Peyer's patch (tissue), 4 donors: ENCODE results near the gene AIG1. TPM values are rescaled to one million over a fixed set of nuclear protein-coding genes. Genes with fewer than 3 reads are reported as not detected.

Experiments used
- DNase-seq, 3 donors: peaks; one replicate each; pipeline ENCODE4 v3.0.0-alpha.2; 2017 to 2019
- H3K27ac ChIP-seq, 4 donors: fragments of 200-600 bp; sonication (generic); one replicate each; pipeline ENCODE4 v1.5.1; 2016 to 2019
- H3K27me3 ChIP-seq, 2 donors: fragments of 200-600 bp; sonication (generic); one replicate each; pipeline ENCODE4 v1.5.1; 2019
- H3K36me3 ChIP-seq, 3 donors: fragments of 200-600 bp; sonication (generic); one replicate each; pipeline ENCODE4 v1.5.1; 2016 to 2019
- H3K4me1 ChIP-seq, 4 donors: fragments of 200-600 bp; sonication (generic); one replicate each; pipeline ENCODE4 v1.5.1; 2016 to 2019
- H3K4me3 ChIP-seq, 4 donors: fragments of 200-600 bp; sonication (generic); 1 replicate in 3 of 4; 2 replicates in 1 of 4; pipeline ENCODE4 v1.5.1; 2016 to 2019; ENCODE audit warnings: mild to moderate bottlenecking in 1 of 4
- H3K9me3 ChIP-seq, 4 donors: fragments of 200-600 bp; sonication (generic); one replicate each; pipeline ENCODE4 v1.5.1; 2016 to 2019; ENCODE audit warnings: mild to moderate bottlenecking in 1 of 4
- CTCF ChIP-seq, 6 experiments: fragments of 450-650 bp in 4 of 6; fragments of 200-600 bp in 2 of 6; sonication (generic) in 1 of 6; IDR thresholded peaks; one replicate each; pipeline ENCODE4 v1.5.1; 2017 to 2019; ENCODE audit warnings: antibody characterized with exemption in 6 of 6, mild to moderate bottlenecking in 3 of 6, moderate library complexity in 1 of 6
- POLR2A ChIP-seq, 2 donors: fragments of 450-650 bp; IDR thresholded peaks; one replicate each; pipeline ENCODE4 v1.5.1; 2017; ENCODE audit warnings: antibody characterized with exemption in 2 of 2, mild to moderate bottlenecking in 2 of 2, moderate library complexity in 2 of 2
- total RNA-seq, 4 donors: library from RNA; depleted of rRNA; stranded (reverse); fragments of >200 nt; gene quantifications; one replicate each; pipeline ENCODE4 v1.1.0, GENCODE V29; 2016

The AIG1 gene
- total RNA-seq, 4 donors from 2014 or later: 9.1 to 133 (median 84.9) TPM

GRCh38 chr6:143374014-143374413 is 313.3 kb downstream of the AIG1 start:
- Histone ChIP-seq H3K4me1 (no peaks in the 10 kb centered on the region), H3K4me3 (no peak overlapping the region), H3K9me3 (no peaks in the 10 kb centered on the region), H3K27ac (no peak overlapping the region), H3K36me3 (no peaks in the 10 kb centered on the region), H3K27me3 (no peaks in the 10 kb centered on the region)
- no peak for TF ChIP-seq CTCF (IDR thresholded peaks at IDR 0.05)
- no peak for TF ChIP-seq POLR2A (IDR thresholded peaks at IDR 0.05)
- no peak for DNase-seq

GRCh38 chr6:143375022-143375585 is 314.4 kb downstream of the AIG1 start:
- DNase-seq: no peak
- no peak for TF ChIP-seq CTCF (IDR thresholded peaks at IDR 0.05)
- no peaks in the 10 kb centered on the region for H3K27me3 ChIP-seq
- H3K4me3 ChIP-seq: no peak overlapping the region
- H3K36me3 ChIP-seq: no peaks in the 10 kb centered on the region
- no peak overlapping the region for H3K27ac ChIP-seq
- no peaks in the 10 kb centered on the region for H3K4me1 ChIP-seq
- H3K9me3 ChIP-seq: no peaks in the 10 kb centered on the region

GRCh38 chr6:143376375-143376774 is 315.7 kb downstream of the AIG1 start:
- no peak overlapping the region for H3K27ac ChIP-seq
- TF ChIP-seq CTCF (IDR thresholded peaks at IDR 0.05) (no peak), POLR2A (IDR thresholded peaks at IDR 0.05) (no peak)
- no peaks in the 10 kb centered on the region for H3K27me3 ChIP-seq
- no peaks in the 10 kb centered on the region for H3K4me1 ChIP-seq
- H3K36me3 ChIP-seq: no peaks in the 10 kb centered on the region
- no peak for DNase-seq
- H3K9me3 ChIP-seq: no peaks in the 10 kb centered on the region
- H3K4me3 ChIP-seq: no peak overlapping the region

- Histone ChIP-seq H3K4me3 (no peak overlapping the region), H3K36me3 (no peaks in the 10 kb centered on the region), H3K4me1 (no peaks in the 10 kb centered on the region), H3K27ac (no peak overlapping the region), H3K9me3 (no peaks in the 10 kb centered on the region), H3K27me3 (no peaks in the 10 kb centered on the region)
- no peak for DNase-seq
- TF ChIP-seq POLR2A (IDR thresholded peaks at IDR 0.05): no peak
- TF ChIP-seq CTCF (IDR thresholded peaks at IDR 0.05): no peak
Measured at GRCh38 chr6:143376861-143377260, 316.2 kb downstream of the AIG1 start.

GRCh38 chr6:143385636-143386035 is 324.9 kb downstream of the AIG1 start:
- no peak for DNase-seq
- Histone ChIP-seq H3K36me3 (no peaks in the 10 kb centered on the region), H3K27me3 (no peaks in the 10 kb centered on the region), H3K27ac (no peak overlapping the region), H3K4me1 (no peaks in the 10 kb centered on the region), H3K4me3 (no peak overlapping the region), H3K9me3 (no peaks in the 10 kb centered on the region)
- TF ChIP-seq CTCF (IDR thresholded peaks at IDR 0.05) (no peak), POLR2A (IDR thresholded peaks at IDR 0.05) (no peak)

- TF ChIP-seq CTCF (IDR thresholded peaks at IDR 0.05) (no peak), POLR2A (IDR thresholded peaks at IDR 0.05) (no peak)
- H3K4me1 ChIP-seq: no peaks in the 10 kb centered on the region
Measured at GRCh38 chr6:143390278-143390677, 329.6 kb downstream of the AIG1 start.

More at GRCh38 chr6:143390278-143390677, 329.6 kb downstream of the AIG1 start:
- Histone ChIP-seq H3K4me3 (no peak overlapping the region), H3K9me3 (no peaks in the 10 kb centered on the region), H3K27me3 (no peaks in the 10 kb centered on the region), H3K36me3 (no peaks in the 10 kb centered on the region), H3K27ac (no peak overlapping the region)
- DNase-seq: no peak
